Measurements from ENCODE around the gene SLC16A11.

GRCh38 chr17:7067198-7067597 lies 23.3 kb upstream of the SLC16A11 start:
- TF ChIP-seq CTCF (IDR thresholded peaks at IDR 0.05) (no peak), ZFX (IDR thresholded peaks at IDR 0.05; ENCODE audit: borderline replicate concordance) (no peak)

All from 22Rv1 (cell line).